Endometrium (tissue), 2 donors: ENCODE data around the gene TMEM244.
"Not testable (repeated sequence)": the region's sequence is repeated elsewhere in the genome, so short reads cannot be mapped to it uniquely, and the experiment has no call there.

Experiments
- FAIRE-seq: peaks from 2 replicates; lab custom pipeline; 2012; peaks lifted over from hg19 to GRCh38; lab: Jason Lieb, UNC
- donor health status: control.
- donor health status: control.

Gene TMEM244

DNA sequence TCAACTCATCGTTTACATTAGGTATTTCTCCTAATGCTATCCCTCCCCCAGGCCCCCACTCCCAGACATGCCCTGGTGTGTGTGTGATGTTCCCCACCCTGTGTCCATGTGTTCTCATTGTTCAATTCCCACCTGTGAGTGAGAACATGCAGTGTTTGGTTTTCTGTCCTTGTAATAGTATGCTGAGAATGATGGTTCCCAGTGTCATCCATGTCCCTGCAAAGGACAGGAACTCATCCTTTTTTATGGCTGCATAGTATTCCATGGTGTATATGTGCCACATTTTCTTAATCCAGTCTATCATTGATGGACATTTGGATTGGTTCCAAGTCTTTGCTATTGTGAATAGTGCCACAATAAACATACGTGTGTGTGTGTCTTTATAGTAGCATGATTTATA, 54.0 kb downstream of the TMEM244 start:
- FAIRE-seq: not testable (repeated sequence)

DNA sequence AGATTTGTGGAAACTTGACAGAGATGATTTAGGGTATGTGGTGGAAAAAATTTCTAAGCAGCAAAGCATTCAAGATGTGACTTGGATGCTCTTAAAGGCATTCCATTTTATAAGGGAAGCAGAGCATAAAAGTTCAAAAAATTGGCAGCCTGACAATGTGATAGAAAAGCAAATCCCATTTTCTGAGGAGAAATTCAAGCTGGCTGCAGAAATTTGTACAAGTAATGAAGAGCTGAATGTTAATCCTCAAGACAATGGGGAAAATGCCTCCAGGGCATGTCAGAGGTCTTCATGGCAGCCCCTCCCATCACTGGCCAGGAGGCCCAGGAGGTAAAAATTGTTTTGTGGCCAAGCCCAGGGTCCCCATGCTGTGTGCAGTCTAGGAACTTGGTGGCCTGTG, 58.2 kb downstream of the TMEM244 start:
- not testable (repeated sequence) for FAIRE-seq

- no peak for FAIRE-seq
Observed at GRCh38 chr6:129801909-129802308, 59.2 kb downstream of the TMEM244 start.

DNA sequence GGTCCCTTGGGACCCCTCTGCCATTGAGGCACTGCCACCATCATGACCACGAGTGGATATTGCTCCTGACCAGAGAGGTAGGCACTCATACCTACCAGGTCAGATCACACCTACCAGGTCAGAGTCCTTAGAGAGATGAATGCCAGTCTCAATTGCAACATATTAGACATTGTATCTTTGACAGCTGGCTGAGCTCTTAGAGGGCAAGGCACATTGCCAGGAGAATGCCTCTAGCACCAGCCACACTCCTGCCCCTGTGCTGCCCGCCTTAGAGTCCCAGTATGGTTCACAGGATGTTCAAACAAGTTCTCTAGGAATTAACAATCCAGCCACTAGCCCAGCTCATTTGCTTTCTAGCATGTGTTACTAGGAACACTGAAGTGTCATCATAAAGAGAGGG, 65.9 kb downstream of the TMEM244 start:
- FAIRE-seq: no peak

DNA sequence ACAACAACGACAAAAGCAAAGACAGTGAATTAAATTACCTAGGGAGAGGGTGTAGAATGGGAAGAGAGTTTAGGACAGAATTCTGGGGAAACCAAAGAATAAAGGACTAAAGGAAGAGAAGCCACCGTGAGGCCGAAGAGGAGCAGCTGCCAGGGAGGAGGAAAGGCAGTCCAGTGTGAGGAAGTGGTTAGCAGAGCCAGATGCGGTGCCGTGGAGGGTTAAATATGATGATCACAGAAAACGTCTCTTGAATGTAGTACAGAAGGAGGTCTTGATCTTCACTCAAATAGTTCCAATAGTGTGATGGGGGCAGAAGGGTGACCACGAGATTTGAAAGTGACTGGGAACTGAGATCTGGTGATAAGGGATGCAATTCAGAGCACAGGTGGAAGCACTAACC, 67.7 kb downstream of the TMEM244 start:
- no peak for FAIRE-seq

DNA sequence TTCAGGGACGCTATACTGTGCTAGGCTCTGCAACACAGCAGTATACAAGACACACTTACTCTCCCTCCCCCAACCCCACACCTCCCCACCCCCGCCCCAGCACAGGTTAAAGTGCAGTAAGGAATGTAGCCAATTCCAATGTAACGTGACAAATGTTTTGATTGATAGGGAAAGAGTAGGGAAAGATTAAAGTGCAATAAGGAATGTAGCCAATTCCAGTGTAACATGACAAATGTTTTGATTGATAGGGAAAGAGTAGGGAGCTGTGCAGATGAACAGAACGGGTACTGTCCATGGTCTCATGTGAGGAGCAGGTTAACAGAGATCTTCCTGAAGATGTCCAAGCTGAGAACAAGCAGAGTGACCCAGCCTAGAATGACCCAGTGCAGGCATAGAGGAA, 69.1 kb downstream of the TMEM244 start:
- no peak for FAIRE-seq

DNA sequence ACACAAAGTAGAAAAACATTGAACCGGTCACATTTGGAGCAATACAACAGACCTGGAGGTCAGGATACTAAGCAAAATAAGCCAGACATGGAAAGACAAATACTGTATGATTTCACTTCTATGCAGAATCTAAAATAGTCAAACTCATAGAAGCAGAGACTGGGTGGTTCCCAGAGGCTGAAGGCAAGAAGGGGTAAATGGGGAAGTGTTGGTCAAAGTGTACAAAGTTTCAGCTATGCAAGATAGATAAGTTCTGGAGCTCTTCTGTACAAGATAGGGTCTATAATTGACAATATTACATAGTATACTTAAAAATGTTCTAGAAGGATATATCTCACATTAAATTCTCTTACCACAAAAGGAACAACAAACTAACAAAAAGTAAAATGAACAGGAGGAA, 70.3 kb downstream of the TMEM244 start:
- FAIRE-seq: no peak

DNA sequence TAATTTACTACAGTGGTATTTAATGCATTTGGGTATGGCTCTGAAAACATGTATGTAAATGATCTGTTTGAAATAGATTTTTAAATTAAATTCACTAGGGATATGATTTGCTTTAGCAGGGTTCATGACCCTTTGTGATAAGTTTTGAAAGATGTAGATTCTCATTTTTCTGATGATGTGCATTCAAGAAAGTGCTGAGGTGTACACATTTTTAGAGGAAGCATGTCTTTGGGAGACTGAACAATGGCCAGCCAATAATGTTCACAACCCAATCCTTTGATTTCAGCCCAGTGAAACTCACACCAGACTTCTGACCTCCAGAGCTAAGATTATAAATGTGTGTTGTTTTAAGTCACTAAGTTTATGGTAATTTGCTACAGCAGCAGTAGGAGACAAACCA, 71.1 kb downstream of the TMEM244 start:
- no peak for FAIRE-seq

GRCh38 chr6:129787816-129788215, 73.3 kb downstream of the TMEM244 start:
- no peak for FAIRE-seq

DNA sequence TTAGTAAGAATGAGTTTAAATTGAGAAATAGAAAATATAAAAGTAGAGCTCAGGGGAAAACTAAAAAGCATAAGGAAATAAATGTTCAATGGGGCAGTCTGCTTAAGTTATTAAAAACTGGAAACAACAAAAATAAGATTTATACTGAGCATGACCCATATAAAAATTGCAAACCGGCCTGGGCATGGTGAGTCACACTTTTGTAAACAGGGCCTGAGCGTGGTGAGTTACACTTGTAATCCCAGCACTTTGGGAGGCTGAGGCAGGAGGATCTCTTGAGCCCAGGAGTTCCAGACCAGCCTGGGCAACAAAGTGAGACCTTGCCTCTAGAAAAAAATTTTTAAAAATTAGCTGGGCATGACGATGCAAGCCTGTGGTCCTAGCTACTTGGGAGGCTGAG, 74.6 kb downstream of the TMEM244 start:
- FAIRE-seq: no peak

DNA sequence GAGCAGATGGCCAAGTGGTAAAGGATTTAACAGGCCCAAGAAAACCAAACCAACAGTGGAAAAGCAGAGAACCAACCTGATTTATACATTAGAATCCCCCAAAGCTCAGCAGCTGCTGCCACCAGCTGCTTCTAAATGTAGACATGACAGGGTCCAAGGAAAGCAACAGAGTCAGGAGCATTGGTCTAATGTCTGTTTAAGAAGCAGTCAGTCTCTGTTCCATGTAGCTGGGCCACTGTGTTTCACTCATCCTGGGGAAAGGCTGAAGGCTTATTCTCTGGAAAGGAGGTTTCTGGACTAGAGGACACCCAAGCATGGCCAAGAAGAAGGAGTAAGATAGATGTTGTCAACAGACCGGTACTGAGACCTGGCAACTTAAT, 75.4 kb downstream of the TMEM244 start:
- FAIRE-seq: no peak

DNA sequence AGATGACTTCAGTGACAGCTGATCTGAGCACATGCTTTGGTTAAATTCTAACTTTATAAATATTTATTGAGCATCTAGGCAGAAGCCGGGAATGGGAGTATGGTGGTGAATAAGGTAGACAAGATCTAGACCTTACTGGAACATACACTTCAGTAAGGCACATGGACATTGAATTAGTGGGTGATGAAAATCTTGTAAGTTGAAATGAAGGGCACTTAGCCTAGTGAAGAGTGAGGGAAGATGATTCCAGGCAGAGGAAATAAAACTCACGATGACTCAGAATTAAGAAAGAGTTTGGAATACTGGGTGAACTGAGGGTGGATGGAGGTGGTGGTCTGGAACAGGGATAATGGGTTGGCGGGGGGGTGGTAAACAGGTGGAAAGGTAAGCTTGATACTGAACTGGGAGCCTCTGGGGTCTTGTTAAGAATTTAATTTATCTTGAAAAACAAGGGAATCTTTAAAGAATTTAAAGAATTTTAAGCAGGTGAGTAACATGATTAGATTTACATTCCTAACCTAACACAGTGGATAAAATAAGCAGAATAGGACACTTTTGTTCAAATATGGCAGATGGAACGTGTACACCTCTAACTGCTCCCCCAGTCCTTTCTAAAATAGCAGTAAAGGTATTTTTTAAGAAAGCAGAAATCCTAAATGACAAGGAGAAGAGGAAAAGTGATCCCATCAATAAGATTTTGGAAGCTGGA, 75.9 kb downstream of the TMEM244 start:
- FAIRE-seq: no peak
